IPS-18a (cell line): ENCODE data around the gene KRTAP22-2.

Source experiments
- H3K27ac ChIP-seq: one replicate; pipeline ENCODE4 v1.5.1; 2013; ENCODE audit warnings: low read length
- H3K27me3 ChIP-seq: one replicate; pipeline ENCODE4 v1.6.1; 2013; ENCODE audit warnings: mild to moderate bottlenecking, low read length; ENCODE audit not compliant: control insufficient read depth, insufficient read depth
- H3K36me3 ChIP-seq: one replicate; pipeline ENCODE4 v1.6.1; 2013; ENCODE audit warnings: low read depth, low read length; ENCODE audit not compliant: control insufficient read depth
- H3K4me1 ChIP-seq: one replicate; pipeline ENCODE4 v1.6.1; 2013; ENCODE audit warnings: low read depth, low read length; ENCODE audit not compliant: control insufficient read depth
- H3K4me3 ChIP-seq: one replicate; pipeline ENCODE4 v1.5.1; 2013; ENCODE audit warnings: low read length
- H3K9ac ChIP-seq: one replicate; pipeline ENCODE4 v1.6.1; 2013; ENCODE audit warnings: mild to moderate bottlenecking, low read length, moderate library complexity
- H3K9me3 ChIP-seq: one replicate; pipeline ENCODE4 v1.6.1; 2013; ENCODE audit warnings: low read depth, low read length; ENCODE audit not compliant: control insufficient read depth

Gene KRTAP22-2

DNA sequence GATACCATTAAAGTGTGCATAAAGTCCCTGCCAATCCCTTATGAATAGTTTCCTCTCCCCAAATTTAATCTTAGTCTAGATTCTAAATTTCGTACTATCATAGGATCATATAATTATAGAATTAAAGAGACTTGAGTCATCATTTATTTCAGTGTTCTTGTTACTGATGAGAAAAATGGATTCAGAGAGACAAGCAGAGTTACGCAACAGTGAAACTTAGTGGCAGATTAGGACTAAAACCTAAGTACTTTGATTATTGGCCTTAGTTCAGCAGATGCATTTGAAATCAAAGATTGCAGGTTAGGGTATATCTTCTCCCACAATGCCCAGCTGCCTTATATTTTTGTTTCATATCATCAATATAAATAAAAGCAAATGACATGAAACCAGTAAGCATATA lies 28.2 kb downstream of the KRTAP22-2 start:
- Histone ChIP-seq H3K9ac (no peak overlapping the region), H3K27ac (no peak overlapping the region), H3K27me3 (no peaks in the 10 kb centered on the region), H3K36me3 (no peaks in the 10 kb centered on the region), H3K4me3 (no peak overlapping the region), H3K9me3 (no peaks in the 10 kb centered on the region), H3K4me1 (no peaks in the 10 kb centered on the region)

DNA sequence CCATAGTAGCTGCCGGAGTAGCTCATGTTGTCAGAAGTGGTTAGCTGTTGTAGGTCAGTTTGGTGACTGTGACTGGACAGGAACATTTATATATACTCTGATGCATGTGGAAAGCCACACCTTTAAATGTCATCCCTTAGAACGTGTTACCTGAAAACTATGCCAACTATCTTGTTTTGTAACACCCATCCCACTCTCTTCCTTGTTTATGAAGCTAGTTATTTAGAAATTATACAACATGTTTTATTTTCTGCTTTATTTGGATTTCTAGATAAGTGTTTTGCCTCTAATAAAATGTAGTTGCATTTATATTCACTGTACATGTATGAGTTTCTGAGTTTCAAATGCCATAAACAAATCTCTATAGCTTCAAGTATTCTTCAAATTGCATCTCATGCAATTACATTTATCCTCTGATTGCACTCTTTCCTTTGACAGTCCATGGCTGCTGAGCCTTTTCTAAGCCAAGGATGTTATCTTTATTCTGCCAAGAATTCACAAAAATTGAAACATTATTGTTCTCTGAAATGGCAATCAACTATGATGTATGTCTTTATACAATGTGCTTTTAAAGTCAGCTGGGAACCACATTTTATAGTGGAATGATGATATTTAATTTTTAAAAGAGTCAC lies 28.8 kb downstream of the KRTAP22-2 start, which contains the start of gene KRTAP19-7:
TSS of gene KRTAP19-7 (minus strand) at position 51 of the 632 bp plus-strand sequence. CDS start at position 26, 25 bp downstream.
- no peaks in the 10 kb centered on the region for H3K36me3 ChIP-seq
- no peak within 1 kb of the TSS for H3K4me3 ChIP-seq
- no peaks in the 10 kb centered on the region for H3K27me3 ChIP-seq
- no peak within 1 kb of the TSS for H3K9ac ChIP-seq
- no peaks in the 10 kb centered on the region for H3K4me1 ChIP-seq
- no peaks in the 10 kb centered on the region for H3K9me3 ChIP-seq
- no peak within 1 kb of the TSS for H3K27ac ChIP-seq

DNA sequence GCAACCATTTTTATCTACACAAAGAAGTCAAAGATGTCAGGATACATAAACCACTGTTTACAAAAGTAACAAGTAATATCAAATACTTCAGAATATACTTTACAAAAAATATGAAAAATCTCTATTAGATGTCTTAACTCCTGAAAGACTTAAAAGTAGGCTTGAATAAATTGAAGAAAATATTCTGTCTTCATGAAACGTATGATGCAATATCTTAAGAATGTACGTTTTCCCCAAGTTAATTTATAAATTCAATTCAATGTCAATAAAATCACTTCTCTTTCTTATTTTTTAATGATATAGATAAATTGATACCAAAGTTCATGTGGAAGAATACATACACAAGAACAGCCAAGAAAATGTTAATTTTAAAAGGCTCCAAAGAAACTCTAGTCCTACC lies 35.1 kb downstream of the KRTAP22-2 start:
- no peaks in the 10 kb centered on the region for H3K9me3 ChIP-seq
- no peak overlapping the region for H3K4me3 ChIP-seq
- H3K27ac ChIP-seq: no peak overlapping the region
- no peaks in the 10 kb centered on the region for H3K27me3 ChIP-seq
- H3K4me1 ChIP-seq: no peaks in the 10 kb centered on the region
- H3K9ac ChIP-seq: no peak overlapping the region
- H3K36me3 ChIP-seq: no peaks in the 10 kb centered on the region

DNA sequence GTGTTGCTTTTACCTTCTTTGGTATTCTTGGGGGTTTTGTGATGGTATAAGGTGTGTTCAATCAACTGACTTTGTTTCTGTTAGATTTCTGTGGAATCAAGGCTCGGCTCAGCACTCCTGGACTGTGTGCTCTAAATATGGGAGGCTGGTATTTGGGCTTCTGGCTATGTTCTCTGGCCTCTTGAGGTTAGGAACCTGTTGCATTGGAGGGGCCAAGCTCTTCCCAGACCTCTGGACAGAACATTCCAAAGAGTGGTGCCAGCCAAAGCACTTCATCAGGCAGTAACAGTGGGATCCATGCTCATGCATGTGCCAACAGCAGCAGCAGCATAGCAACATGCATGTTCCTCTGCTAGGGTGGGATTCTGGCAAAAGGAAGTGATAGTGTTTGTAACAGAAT lies 37.4 kb downstream of the KRTAP22-2 start:
- Histone ChIP-seq H3K27ac (no peak overlapping the region), H3K4me3 (no peak overlapping the region), H3K4me1 (no peaks in the 10 kb centered on the region), H3K9me3 (no peaks in the 10 kb centered on the region), H3K36me3 (no peaks in the 10 kb centered on the region), H3K27me3 (no peaks in the 10 kb centered on the region), H3K9ac (no peak overlapping the region)

- H3K36me3 ChIP-seq: no peaks in the 10 kb centered on the region
- H3K27me3 ChIP-seq: no peaks in the 10 kb centered on the region
- no peaks in the 10 kb centered on the region for H3K4me1 ChIP-seq
- H3K9ac ChIP-seq: no peak within 1 kb of the TSS
- no peak within 1 kb of the TSS for H3K27ac ChIP-seq
- no peaks in the 10 kb centered on the region for H3K9me3 ChIP-seq
- H3K4me3 ChIP-seq: no peak within 1 kb of the TSS
Observed at GRCh38 chr21:30541764-30542163, 48.4 kb downstream of the KRTAP22-2 start, which contains the start of gene KRTAP19-6. Gene KRTAP19-6 (minus strand): TSS chr21:30541864. CDS start chr21:30541833, 31 bp downstream.
